ENCODE data around the gene PGBD5.

DNA sequence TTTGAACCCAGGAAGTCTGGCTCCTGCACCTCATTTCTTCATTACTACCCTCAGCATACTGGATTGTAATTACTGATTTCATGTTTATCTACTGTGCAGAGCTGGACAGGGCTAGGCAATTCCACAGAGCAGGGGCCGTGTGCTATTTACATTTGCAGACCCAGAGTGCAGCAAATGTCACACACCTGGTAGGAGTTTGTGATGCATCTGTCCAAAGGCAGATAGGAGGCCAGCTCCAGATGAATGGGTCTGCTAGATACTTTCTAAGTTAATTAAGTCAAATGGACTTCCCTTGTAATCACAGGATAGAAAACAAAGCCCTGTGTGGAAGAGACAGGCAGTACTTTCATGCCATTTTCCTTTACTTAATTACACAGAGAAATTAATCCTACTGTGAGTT, 46.2 kb downstream of the PGBD5 start:
- TF ChIP-seq CTCF (IDR thresholded peaks at IDR 0.05; ENCODE audit: low read depth, low read length) (no peak), EZH2phosphoT487 (IDR thresholded peaks at IDR 0.05; ENCODE audit: low read depth) (no peak)
